Endothelial cell of umbilical vein (primary cell): ENCODE measurements around the gene POFUT2. TPM values are rescaled to one million over a fixed set of nuclear protein-coding genes. Genes with fewer than 3 reads are reported as not detected.

Source experiments
- BruUV-seq: library from RNA; stranded (reverse); fragments of 400-500 nt; replicated peaks from 2 replicates; lab custom pipeline; 2021; lab: Mats Ljungman, UMichigan
- CTCF ChIA-PET: fragments of 300-600, 350-600 bp; sonication (Branson Sonifier 250); formaldehyde crosslinking; loops from one replicate; lab custom pipeline; 2021; ENCODE audit warnings: antibody characterized with exemption, inconsistent platforms; lab: Charles Lee
- POLR2A ChIA-PET: fragments of 300-600, 350-600 bp; sonication (Branson Sonifier 250); formaldehyde crosslinking; loops from one replicate; lab custom pipeline; 2021; ENCODE audit warnings: antibody characterized with exemption, inconsistent platforms; lab: Charles Lee
- DNase-seq: peaks from one replicate; pipeline ENCODE4 v3.0.0-alpha.2; 2011; ENCODE audit warnings: low read depth, low spot score
- FAIRE-seq: peaks from 2 replicates; lab custom pipeline; 2011; peaks lifted over from hg19 to GRCh38; lab: Jason Lieb, UNC
- H2AFZ ChIP-seq: 2 replicates; pipeline ENCODE4 v1.6.0; 2012; ENCODE audit warnings: low read depth, low read length, control low read depth, inconsistent platforms
- H3K27ac ChIP-seq: 2 replicates; pipeline ENCODE4 v1.5.1; 2011; ENCODE audit warnings: low read depth, mild to moderate bottlenecking, control low read depth, low read length, moderate library complexity; ENCODE audit not compliant: insufficient read depth
- H3K27me3 ChIP-seq, 2 experiments: 2 replicates each; pipeline versions ENCODE4 v1.6.0 to v1.6.1; 2011; ENCODE audit warnings: low read length in 2 of 2, mixed read lengths in 1 of 2; ENCODE audit not compliant: control insufficient read depth in 2 of 2, insufficient read depth in 2 of 2
- H3K36me3 ChIP-seq, 2 experiments: 2 replicates in 1 of 2; 3 replicates in 1 of 2; pipeline ENCODE4 v1.5.1; 2011; ENCODE audit warnings: low read length in 2 of 2, mild to moderate bottlenecking in 1 of 2, moderate library complexity in 1 of 2; ENCODE audit not compliant: control insufficient read depth in 2 of 2, insufficient read depth in 2 of 2; ENCODE audit errors: extremely low read depth in 1 of 2
- H3K4me1 ChIP-seq: 3 replicates; pipeline ENCODE4 v1.5.1; 2011; ENCODE audit warnings: mild to moderate bottlenecking, low read length; ENCODE audit not compliant: control insufficient read depth, insufficient read depth; ENCODE audit errors: extremely low read depth
- H3K4me2 ChIP-seq: 2 replicates; pipeline ENCODE4 v1.6.1; 2011; ENCODE audit warnings: low read length, control low read depth, mixed read lengths; ENCODE audit not compliant: insufficient read depth
- H3K4me3 ChIP-seq, 3 experiments: fragments of 200-600 bp in 1 of 3; sonication (generic), shearing (Covaris generic) in 1 of 3; replicated peaks in 1 of 3; 2 replicates each; pipeline ENCODE4 v1.5.1; 2011 to 2016; ENCODE audit warnings: control low read depth in 3 of 3, low read length in 3 of 3, mild to moderate bottlenecking in 2 of 3, inconsistent platforms in 1 of 3, low read depth in 1 of 3, moderate library complexity in 1 of 3; ENCODE audit not compliant: insufficient read depth in 1 of 3
- H3K79me2 ChIP-seq: 2 replicates; pipeline ENCODE4 v1.6.0; 2012; ENCODE audit warnings: low read length, inconsistent platforms; ENCODE audit not compliant: control insufficient read depth, insufficient read depth
- H3K9ac ChIP-seq: replicated peaks from 2 replicates; pipeline ENCODE3; 2011; ENCODE audit warnings: low read length, control low read depth; ENCODE audit not compliant: insufficient read depth; ENCODE audit errors: extremely low read depth
- H3K9me1 ChIP-seq: replicated peaks from 3 replicates; pipeline ENCODE4 v1.6.0; 2011; ENCODE audit warnings: mild to moderate bottlenecking, low read length; ENCODE audit not compliant: control insufficient read depth, insufficient read depth; ENCODE audit errors: extremely low read depth
- H3K9me3 ChIP-seq: replicated peaks from 2 replicates; pipeline ENCODE4 v1.5.1; 2012; ENCODE audit warnings: low read length, inconsistent platforms; ENCODE audit not compliant: control insufficient read depth, insufficient read depth
- H4K20me1 ChIP-seq: replicated peaks from 2 replicates; pipeline ENCODE3; 2011; ENCODE audit warnings: mild to moderate bottlenecking, low read length; ENCODE audit not compliant: control insufficient read depth, insufficient read depth; ENCODE audit errors: extremely low read depth
- CTCF ChIP-seq, 2 donors: IDR thresholded peaks; 1 replicate in 1 of 2; 2 replicates in 1 of 2; pipeline ENCODE4 v1.5.1; 2011; ENCODE audit warnings: low read length in 2 of 2, mild to moderate bottlenecking in 2 of 2, moderate library complexity in 2 of 2, control low read depth in 1 of 2, inconsistent platforms in 1 of 2, low read depth in 1 of 2; ENCODE audit not compliant: insufficient read depth in 1 of 2; ENCODE audit errors: extremely low read depth in 1 of 2
- EZH2 ChIP-seq: IDR thresholded peaks from 2 replicates; pipeline ENCODE4 v1.6.1; 2012; ENCODE audit warnings: borderline replicate concordance, low read depth, mild to moderate bottlenecking, moderate library complexity, low read length, inconsistent platforms; ENCODE audit not compliant: severe bottlenecking
- FOS ChIP-seq: IDR thresholded peaks from 2 replicates; pipeline ENCODE4 v1.6.1; 2011; ENCODE audit warnings: mild to moderate bottlenecking, low read length, moderate library complexity, borderline replicate concordance; ENCODE audit not compliant: insufficient read depth
- GATA2 ChIP-seq: IDR thresholded peaks from 2 replicates; pipeline ENCODE4 v1.7.0; 2011; ENCODE audit warnings: low read depth, mild to moderate bottlenecking, moderate library complexity, mixed read lengths, low read length; ENCODE audit not compliant: insufficient read length, insufficient read depth
- JUN ChIP-seq: IDR thresholded peaks from 2 replicates; pipeline ENCODE4 v1.6.1; 2011; ENCODE audit warnings: borderline replicate concordance, low read depth; ENCODE audit not compliant: insufficient read length, insufficient read depth
- MAX ChIP-seq: IDR thresholded peaks from 2 replicates; pipeline ENCODE4 v1.6.1; 2011; ENCODE audit not compliant: insufficient read depth, insufficient read length
- MYC ChIP-seq: IDR thresholded peaks from one replicate; pipeline ENCODE4 v1.6.1; 2011; ENCODE audit warnings: mild to moderate bottlenecking, low read depth, low read length
- POLR2A ChIP-seq: IDR thresholded peaks from 2 replicates; pipeline ENCODE4 v1.6.1; 2012; ENCODE audit warnings: low read depth, mild to moderate bottlenecking, control low read depth, low read length
- POLR2AphosphoS5 ChIP-seq: IDR thresholded peaks from 2 replicates; pipeline ENCODE4 v1.6.1; 2012; ENCODE audit warnings: low read depth, mild to moderate bottlenecking, control low read depth, low read length, moderate library complexity; ENCODE audit not compliant: insufficient read depth
- dilution Hi-C: fragments of 300-500 bp; cut with MboI; formaldehyde crosslinking; loops from one replicate; pipeline ENCODE4 v1.15.0; 2019; ENCODE audit warnings: low sequenced_read_pairs; ENCODE audit not compliant: extremely low pct_ligation_motif_present
- intact Hi-C: fragments of 100-400 bp; cut with micrococcal nuclease; formaldehyde crosslinking; loops from one replicate; pipeline ENCODE4 v1.10.0; 2022
- polyA plus RNA-seq, 4 experiments: library from polyadenylated mRNA; depleted of rRNA in 3 of 4; stranded (reverse) in 3 of 4; unstranded in 1 of 4; fragments of >200 nt; gene quantifications; 2 replicates each; pipeline versions ENCODE4 v1.2.1 to v1.2.3, GENCODE V29; 2011 to 2012; ENCODE audit warnings: missing spikeins in 1 of 4
- total RNA-seq: library from RNA; stranded (reverse); gene quantifications from 2 replicates; pipeline ENCODE4 v1.2.3, GENCODE V29; 2021

POFUT2 gene
- total and polyA plus RNA-seq, 2 donors (not counting 3 experiments of a cell fraction or from before 2014, with no cell fraction given) = 30.7 to 47.5 TPM

GRCh38 chr21:45264146-45264911, 23.4 kb downstream of the POFUT2 start:
- BruUV-seq = TSS peak; percentile 42
- no peak for FAIRE-seq

More at GRCh38 chr21:45264146-45264911, 23.4 kb downstream of the POFUT2 start:
- Histone ChIP-seq H3K9ac (no peak overlapping the region), H3K27me3 (no peaks in the 10 kb centered on the region), H2AFZ (no peak overlapping the region), H3K27ac (no peak overlapping the region), H3K4me1 (no peaks in the 10 kb centered on the region), H3K4me3 (no peak overlapping the region), H3K36me3 (peaks cover 5 to 37% of the 10 kb centered on the region in 2 experiments), H3K9me1 (no peaks in the 10 kb centered on the region), H3K9me3 (no peaks in the 10 kb centered on the region), H4K20me1 (no peaks in the 10 kb centered on the region), H3K4me2 (no peak overlapping the region), H3K79me2 (no peaks in the 10 kb centered on the region)
- CTCF ChIA-PET = interaction anchor here (1.6 to 2.3 kb wide), 2 partner anchors 124 to 128 kb away, joined by 3 to 12 read pairs; no protein-coding TSS in a partner anchor
- no peak for DNase-seq
- dilution Hi-C loops = no loop called here
- no peak for TF ChIP-seq POLR2AphosphoS5
- no peak for TF ChIP-seq MAX
- no peak for TF ChIP-seq POLR2A
- TF ChIP-seq MYC = no peak
- TF ChIP-seq CTCF (IDR thresholded peaks at IDR 0.05; ENCODE audit: extremely low read depth in 1 of 2, insufficient read depth in 1 of 2, low read depth in 1 of 2, low read length in 2 of 2) = no peak
- TF ChIP-seq FOS = no peak
- no peak for TF ChIP-seq GATA2
- TF ChIP-seq EZH2 = no peak
- no peak for TF ChIP-seq JUN
- POLR2A ChIA-PET = no interaction called here
- intact Hi-C loops = no loop called here
